H9 (cell line): Measurements from ENCODE around the gene EGFL8. TPM values are rescaled to one million over a fixed set of nuclear protein-coding genes. Genes with fewer than 3 reads are reported as not detected.

ENCODE experiments used
- DNase-seq: peaks from one replicate; pipeline ENCODE4 v3.0.0-alpha.2; 2017
- H2AFZ ChIP-seq: one replicate; pipeline ENCODE4 v1.6.1; 2013; ENCODE audit warnings: mild to moderate bottlenecking, low read length, control low read depth, moderate library complexity
- H2AK5ac ChIP-seq: 2 replicates; pipeline ENCODE4 v1.6.1; 2013; ENCODE audit warnings: low read length, control low read depth, mixed read lengths; ENCODE audit not compliant: insufficient read length
- H2BK120ac ChIP-seq: one replicate; pipeline ENCODE4 v1.6.1; 2013; ENCODE audit warnings: low read depth, mild to moderate bottlenecking, low read length, control low read depth, inconsistent platforms; ENCODE audit not compliant: poor library complexity, severe bottlenecking
- H2BK12ac ChIP-seq: 2 replicates; pipeline ENCODE4 v1.6.1; 2013; ENCODE audit warnings: low read length, control low read depth, mixed read lengths, low read depth; ENCODE audit not compliant: insufficient read length
- H2BK15ac ChIP-seq: 2 replicates; pipeline ENCODE4 v1.6.1; 2013; ENCODE audit warnings: low read depth, low read length, control low read depth
- H2BK20ac ChIP-seq: one replicate; pipeline ENCODE4 v1.6.1; 2013; ENCODE audit warnings: low read depth, mild to moderate bottlenecking, low read length, control low read depth, inconsistent platforms; ENCODE audit not compliant: poor library complexity, severe bottlenecking
- H2BK5ac ChIP-seq: 2 replicates; pipeline ENCODE4 v1.6.1; 2013; ENCODE audit warnings: low read length, control low read depth, mixed read lengths; ENCODE audit not compliant: insufficient read length
- H3K14ac ChIP-seq: 2 replicates; pipeline ENCODE4 v1.6.1; 2013; ENCODE audit warnings: low read length, control low read depth; ENCODE audit not compliant: insufficient read depth
- H3K18ac ChIP-seq: 2 replicates; pipeline ENCODE4 v1.6.1; 2013; ENCODE audit warnings: low read depth, mild to moderate bottlenecking, mixed read lengths, low read length, control low read depth; ENCODE audit not compliant: insufficient read length
- H3K23ac ChIP-seq: 2 replicates; pipeline ENCODE4 v1.6.1; 2013; ENCODE audit warnings: low read length, control low read depth, mixed read lengths, low read depth; ENCODE audit not compliant: insufficient read length
- H3K23me2 ChIP-seq: 2 replicates; pipeline ENCODE4 v1.6.1; 2013; ENCODE audit warnings: low read depth, mild to moderate bottlenecking, mixed read lengths, low read length, control low read depth; ENCODE audit not compliant: insufficient read length, poor library complexity, severe bottlenecking
- H3K27ac ChIP-seq: 2 replicates; pipeline ENCODE4 v1.5.1; 2013; ENCODE audit warnings: low read length, control low read depth, mixed read lengths, low read depth; ENCODE audit not compliant: insufficient read length
- H3K27me3 ChIP-seq: 2 replicates; pipeline ENCODE4 v1.6.1; 2013; ENCODE audit warnings: low read length, control low read depth, inconsistent platforms; ENCODE audit not compliant: insufficient read depth
- H3K4ac ChIP-seq: 2 replicates; pipeline ENCODE4 v1.6.1; 2013; ENCODE audit warnings: low read depth, mild to moderate bottlenecking, control low read depth, inconsistent platforms, low read length, moderate library complexity
- H3K4me1 ChIP-seq: 2 replicates; pipeline ENCODE4 v1.6.1; 2013; ENCODE audit warnings: low read length, control low read depth, inconsistent platforms; ENCODE audit not compliant: insufficient read depth
- H3K4me2 ChIP-seq: 2 replicates; pipeline ENCODE4 v1.6.1; 2013; ENCODE audit warnings: low read length, control low read depth, mixed read lengths; ENCODE audit not compliant: insufficient read length, insufficient read depth
- H3K56ac ChIP-seq: 2 replicates; pipeline ENCODE4 v1.6.1; 2013; ENCODE audit warnings: low read depth, mild to moderate bottlenecking, mixed read lengths, low read length, control low read depth; ENCODE audit not compliant: insufficient read length
- H3K79me1 ChIP-seq: 2 replicates; pipeline ENCODE4 v1.6.1; 2013; ENCODE audit warnings: low read depth, mild to moderate bottlenecking, moderate library complexity, low read length, control low read depth, inconsistent platforms; ENCODE audit not compliant: insufficient read depth, poor library complexity, severe bottlenecking
- H3K79me2 ChIP-seq: 2 replicates; pipeline ENCODE4 v1.6.1; 2013; ENCODE audit warnings: low read length, control low read depth, inconsistent platforms; ENCODE audit not compliant: insufficient read depth
- H3K9ac ChIP-seq: 2 replicates; pipeline ENCODE4 v1.6.1; 2013; ENCODE audit warnings: low read length, control low read depth, mixed read lengths; ENCODE audit not compliant: insufficient read length; ENCODE audit errors: extremely low read depth
- H3K9me3 ChIP-seq: one replicate; pipeline ENCODE4 v1.6.1; 2013; ENCODE audit warnings: low read depth, low read length, inconsistent platforms; ENCODE audit not compliant: control insufficient read depth
- H3T11ph ChIP-seq: one replicate; pipeline ENCODE4 v1.6.1; 2013; ENCODE audit warnings: mild to moderate bottlenecking, low read length, control low read depth, inconsistent platforms
- H4K20me1 ChIP-seq: one replicate; pipeline ENCODE4 v1.6.1; 2013; ENCODE audit not compliant: control insufficient read depth, insufficient read length, insufficient read depth
- H4K5ac ChIP-seq: 2 replicates; pipeline ENCODE4 v1.6.1; 2013; ENCODE audit warnings: low read depth, mild to moderate bottlenecking, mixed read lengths, low read length, control low read depth; ENCODE audit not compliant: insufficient read length
- H4K8ac ChIP-seq: replicated peaks from 2 replicates; pipeline ENCODE4 v1.6.1; 2013; ENCODE audit warnings: low read length, control low read depth, mixed read lengths, low read depth; ENCODE audit not compliant: insufficient read length
- H4K91ac ChIP-seq: 2 replicates; pipeline ENCODE4 v1.6.1; 2013; ENCODE audit warnings: low read depth, mild to moderate bottlenecking, moderate library complexity, mixed read lengths, low read length, control low read depth; ENCODE audit not compliant: insufficient read length
- H3K27ac Mint-ChIP-seq, 3 experiments: 2 replicates in 2 of 3; 3 replicates in 1 of 3; pipeline ENCODE4 v1.8.0; 2020 to 2021; ENCODE audit warnings: mixed read lengths in 3 of 3, mild to moderate bottlenecking in 1 of 3, moderate library complexity in 1 of 3
- H3K27me3 Mint-ChIP-seq: 2 replicates; pipeline ENCODE4 v1.8.0; 2021; ENCODE audit warnings: low read depth, mild to moderate bottlenecking, moderate library complexity, mixed read lengths
- H3K36me3 Mint-ChIP-seq, 3 experiments: 2 replicates in 2 of 3; 3 replicates in 1 of 3; pipeline ENCODE4 v1.8.0; 2020 to 2021; ENCODE audit warnings: low read depth in 3 of 3, mixed read lengths in 3 of 3; ENCODE audit not compliant: insufficient read depth in 1 of 3
- H3K4me1 Mint-ChIP-seq, 2 experiments: 2 replicates each; pipeline ENCODE4 v1.8.0; 2020; ENCODE audit warnings: mixed read lengths in 2 of 2
- H3K4me3 Mint-ChIP-seq, 2 experiments: 2 replicates in 1 of 2; 3 replicates in 1 of 2; pipeline ENCODE4 v1.8.0; 2020 to 2021; ENCODE audit warnings: mild to moderate bottlenecking in 2 of 2, mixed read lengths in 2 of 2, moderate library complexity in 1 of 2
- H3K9me3 Mint-ChIP-seq, 2 experiments: 2 replicates in 1 of 2; 3 replicates in 1 of 2; pipeline ENCODE4 v1.8.0; 2020; ENCODE audit warnings: mild to moderate bottlenecking in 2 of 2, mixed read lengths in 2 of 2, moderate library complexity in 1 of 2
- WGBS: extraction: QIAGEN DNeasy Blood & Tissue Kit; methylation state at CpG from one replicate; pipeline ENCODE4 v1.1.7; 2013; ENCODE audit warnings: missing lambda C conversion rate, low lambda C conversion rate, mixed read lengths; ENCODE audit not compliant: insufficient read length; ENCODE audit errors: extremely low coverage; 5-methylcytosine and 5-hydroxymethylcytosine counted together
- total RNA-seq: library from RNA; stranded (reverse); gene quantifications from 2 replicates; pipeline ENCODE4 v1.2.1, GENCODE V29; 2021
- TF ChIP-seq, protein P1 (sequence below): fragments of 200-600 bp; sonication (generic); conservative IDR thresholded peaks from 3 replicates; pipeline ENCODE4 v1.8.0; 2021; ENCODE audit warnings: antibody characterized with exemption, mild to moderate bottlenecking

Gene EGFL8
- total RNA-seq, 1 experiment from 2014 or later = 27.2 TPM

DNA sequence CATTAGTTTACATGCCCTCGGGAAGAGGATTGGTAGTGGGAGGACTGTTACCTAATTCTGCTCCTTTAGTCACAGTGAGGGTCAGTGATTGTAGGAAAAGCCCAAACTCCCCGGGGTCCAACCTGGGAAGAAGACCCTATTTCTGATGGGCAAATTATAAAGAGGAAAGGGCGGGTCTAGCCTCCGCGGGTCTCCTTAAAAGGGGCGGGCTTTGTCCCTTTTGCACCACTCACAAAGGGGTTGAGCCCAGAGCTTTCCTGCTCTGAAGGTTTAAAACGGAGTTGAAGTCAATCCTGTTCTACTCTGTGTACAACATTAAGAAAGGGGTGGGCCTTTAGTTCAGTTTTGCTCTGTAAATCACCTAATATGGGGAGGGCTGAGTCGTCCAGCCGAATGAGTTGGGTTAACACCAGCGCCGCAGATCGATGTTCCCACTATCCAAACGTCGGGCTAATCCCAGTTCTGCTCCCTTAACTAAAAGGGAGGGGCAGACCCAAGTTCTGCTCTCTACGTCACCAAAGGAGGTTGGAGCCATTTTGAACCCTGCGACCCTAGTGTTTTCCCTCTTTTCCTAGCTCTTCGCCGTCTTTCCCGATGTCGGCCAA is 12.9 kb downstream of the EGFL8 start:
- Mint-ChIP-seq H3K9me3 (no peaks in the 10 kb centered on the region; a peak in 1 of 5 replicates), H3K4me3 (peak overlapping the region; percentile 83 to 86)

More for the DNA sequence above, 12.9 kb downstream of the EGFL8 start:
- peaks cover 20% of the 10 kb centered on the region; the same call in 1 of the 2 replicates for H3K79me2 ChIP-seq
- H2AFZ ChIP-seq = no peak overlapping the region
- peak overlapping the region; percentile 90 for H3K18ac ChIP-seq
- no peak overlapping the region for H2AK5ac ChIP-seq
- peak overlapping the region; percentile 83 for H3K9ac ChIP-seq
- no peak overlapping the region for H2BK15ac ChIP-seq
- H3K36me3 Mint-ChIP-seq = peaks cover 22 to 36% (median 36%) of the 10 kb centered on the region in 3 experiments
- H4K5ac ChIP-seq = peak overlapping the region; percentile 28
- H3K27ac ChIP-seq = peak overlapping the region; percentile 68
- H4K20me1 ChIP-seq = no peaks in the 10 kb centered on the region
- no peaks in the 10 kb centered on the region; the same call in 1 of the 2 replicates for H3K27me3 Mint-ChIP-seq
- peaks cover 22% of the 10 kb centered on the region for H3K23me2 ChIP-seq
- H3K79me1 ChIP-seq = no peaks in the 10 kb centered on the region
- peaks cover 44 to 47% of the 10 kb centered on the region in 2 experiments for H3K4me1 Mint-ChIP-seq
- H3K56ac ChIP-seq = no peak overlapping the region
- peak; percentile 69 for DNase-seq
- no peak overlapping the region for H2BK20ac ChIP-seq
- H4K8ac ChIP-seq = no peak overlapping the region
- H3K27ac Mint-ChIP-seq = peak overlapping the region; percentile 98
- H3K23ac ChIP-seq = no peak overlapping the region
- peak overlapping the region; percentile 93 for H2BK120ac ChIP-seq
- no peaks in the 10 kb centered on the region for H3K9me3 ChIP-seq
- peak overlapping the region; percentile 43; the same call in 1 of the 2 replicates for H3K4ac ChIP-seq
- no peaks in the 10 kb centered on the region for H3K27me3 ChIP-seq
- no CpG with 5 or more reads among the region's 20 CpGs for WGBS
- TF ChIP-seq, protein P1, sequence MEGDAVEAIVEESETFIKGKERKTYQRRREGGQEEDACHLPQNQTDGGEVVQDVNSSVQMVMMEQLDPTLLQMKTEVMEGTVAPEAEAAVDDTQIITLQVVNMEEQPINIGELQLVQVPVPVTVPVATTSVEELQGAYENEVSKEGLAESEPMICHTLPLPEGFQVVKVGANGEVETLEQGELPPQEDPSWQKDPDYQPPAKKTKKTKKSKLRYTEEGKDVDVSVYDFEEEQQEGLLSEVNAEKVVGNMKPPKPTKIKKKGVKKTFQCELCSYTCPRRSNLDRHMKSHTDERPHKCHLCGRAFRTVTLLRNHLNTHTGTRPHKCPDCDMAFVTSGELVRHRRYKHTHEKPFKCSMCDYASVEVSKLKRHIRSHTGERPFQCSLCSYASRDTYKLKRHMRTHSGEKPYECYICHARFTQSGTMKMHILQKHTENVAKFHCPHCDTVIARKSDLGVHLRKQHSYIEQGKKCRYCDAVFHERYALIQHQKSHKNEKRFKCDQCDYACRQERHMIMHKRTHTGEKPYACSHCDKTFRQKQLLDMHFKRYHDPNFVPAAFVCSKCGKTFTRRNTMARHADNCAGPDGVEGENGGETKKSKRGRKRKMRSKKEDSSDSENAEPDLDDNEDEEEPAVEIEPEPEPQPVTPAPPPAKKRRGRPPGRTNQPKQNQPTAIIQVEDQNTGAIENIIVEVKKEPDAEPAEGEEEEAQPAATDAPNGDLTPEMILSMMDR = no peak
- H4K91ac ChIP-seq = no peak overlapping the region
- H3K4me2 ChIP-seq = peak overlapping the region; percentile 83
- H3K14ac ChIP-seq = peak overlapping the region; percentile 86; the same call in 1 of the 2 replicates
- peak overlapping the region; percentile 76 for H3T11ph ChIP-seq
- H2BK12ac ChIP-seq = no peak overlapping the region
- H2BK5ac ChIP-seq = peak overlapping the region; percentile 11
- peaks cover 7% of the 10 kb centered on the region for H3K4me1 ChIP-seq
